Measurements from ENCODE around the gene DEFB126. TPM values are rescaled to one million over a fixed set of nuclear protein-coding genes. Genes with fewer than 3 reads are reported as not detected.

Gene DEFB126
- total RNA-seq, 4 donors from 2014 or later, result not detected

- H3K4me3 ChIP-seq, result no peak overlapping the region
- no peak for ATAC-seq
Observed at GRCh38 chr20:187733-188132, 45.3 kb downstream of the DEFB126 start.

GRCh38 chr20:189611-190010 lies 47.2 kb downstream of the DEFB126 start, which contains the start of gene DEFB128:
DEFB128 (minus strand) TSS chr20:189711; CDS start chr20:189623, 88 bp downstream.
- H3K9me3 ChIP-seq, result peaks cover 0 to 17% (median 0%) of the 10 kb centered on the region in 3 donors
- H3K4me3 ChIP-seq, result no peak within 1 kb of the TSS
- no peak for ATAC-seq
- H3K27me3 ChIP-seq, result peaks cover 6% of the 10 kb centered on the region
- no peak for TF ChIP-seq CTCF (IDR thresholded peaks at IDR 0.05)
- TF ChIP-seq EP300 (IDR thresholded peaks at IDR 0.05), result no peak
- no peak for TF ChIP-seq POLR2AphosphoS5 (IDR thresholded peaks at IDR 0.05)
- TF ChIP-seq POLR2A (IDR thresholded peaks at IDR 0.05), result no peak
- H3K4me1 ChIP-seq, result no peaks in the 10 kb centered on the region
- H3K36me3 ChIP-seq, result no peaks in the 10 kb centered on the region
- no peak within 1 kb of the TSS for H3K27ac ChIP-seq
- 57% methylated on average over 7 of the region's 7 CpGs; no CpG with 5 or more reads in 1 of the 2 donors for WGBS, 2 donors (ENCODE audit: low coverage in 1 of 2)

More at GRCh38 chr20:187733-188132, 45.3 kb downstream of the DEFB126 start:
- WGBS, 2 donors (ENCODE audit: low coverage in 1 of 2), result 63 to 71% methylated on average over 2 of the region's 2 CpGs
- no peak for TF ChIP-seq EP300 (IDR thresholded peaks at IDR 0.05)
- TF ChIP-seq POLR2A (IDR thresholded peaks at IDR 0.05), result no peak
- no peak for TF ChIP-seq CTCF (IDR thresholded peaks at IDR 0.05)
- no peak for TF ChIP-seq POLR2AphosphoS5 (IDR thresholded peaks at IDR 0.05)
- Histone ChIP-seq H3K36me3 (no peaks in the 10 kb centered on the region), H3K4me1 (no peaks in the 10 kb centered on the region), H3K9me3 (peaks cover 0 to 22% (median 0%) of the 10 kb centered on the region in 3 donors), H3K27ac (no peak overlapping the region), H3K27me3 (peaks cover 6% of the 10 kb centered on the region)

Other genes starting within 250 kb of the DEFB126 start
- not detected for gene DEFB125, start 54.9 kb upstream of the DEFB126 start, total RNA-seq
- not detected for gene DEFB127, start 14.9 kb downstream of the DEFB126 start, total RNA-seq
- gene DEFB128, start 47.1 kb downstream of the DEFB126 start, total RNA-seq, result not detected
- gene DEFB129, start 84.7 kb downstream of the DEFB126 start, total RNA-seq, result not detected
- gene DEFB132, start 115.1 kb downstream of the DEFB126 start, total RNA-seq, result not detected
- 1 to 10 TPM in 2 of 4 donors, under 1 TPM in 2; 0.67 to 3.1 (median 1.3) TPM for gene C20orf96, start 148.2 kb downstream of the DEFB126 start, total RNA-seq
- gene ZCCHC3, start 155.0 kb downstream of the DEFB126 start, total RNA-seq, result 10 to 100 TPM; 17.4 to 24.0 (median 21.4) TPM
- gene SOX12, start 183.0 kb downstream of the DEFB126 start, total RNA-seq, result 1 to 10 TPM; 3.4 to 7.3 (median 5.9) TPM
- 10 to 100 TPM; 25.3 to 51.6 (median 30.2) TPM for gene NRSN2, start 204.5 kb downstream of the DEFB126 start, total RNA-seq
- 1 to 10 TPM in 3 of 4 donors, under 1 TPM in 1; 0.31 to 5.6 (median 3.9) TPM for gene TRIB3, start 238.2 kb downstream of the DEFB126 start, total RNA-seq